Naive thymus-derived CD4-positive, alpha-beta T cell (primary cell): Measurements from ENCODE around the gene ANKRD33. TPM values are rescaled to one million over a fixed set of nuclear protein-coding genes. Genes with fewer than 3 reads are reported as not detected.

Source experiments
- ATAC-seq: fragments of 150-1000 bp; cut with Tn5 transposase; 2 replicates; pipeline ENCODE4 v1.10.0; 2021; ENCODE audit warnings: mild to moderate bottlenecking, moderate library complexity
- CTCF ChIA-PET: fragments of 350-600 bp; sonication (Branson Sonifier 250); formaldehyde crosslinking; loops from one replicate; lab custom pipeline; 2021; ENCODE audit warnings: antibody characterized with exemption; lab: Charles Lee
- POLR2A ChIA-PET: fragments of 350-600 bp; sonication (Branson Sonifier 250); formaldehyde crosslinking; loops from one replicate; lab custom pipeline; 2021; ENCODE audit warnings: antibody characterized with exemption, inconsistent platforms; lab: Charles Lee
- DNase-seq, 9 donors: peaks; one replicate each; pipeline versions ENCODE4 v3.0.0 to v3.0.0-alpha.2; 2020 to 2022; ENCODE audit warnings: mixed read lengths in 1 of 9
- H3K27ac ChIP-seq: one replicate; pipeline ENCODE4 v1.7.0; 2013; ENCODE audit warnings: mild to moderate bottlenecking, low read depth, low read length, moderate library complexity
- H3K27me3 ChIP-seq, 2 donors: one replicate each; pipeline ENCODE4 v1.7.0; 2013; ENCODE audit warnings: low read length in 2 of 2, mild to moderate bottlenecking in 2 of 2, moderate library complexity in 2 of 2; ENCODE audit not compliant: control insufficient read depth in 2 of 2, insufficient read depth in 2 of 2
- H3K36me3 ChIP-seq, 3 experiments: 1 replicate in 2 of 3; 2 replicates in 1 of 3; pipeline ENCODE4 v1.7.0; 2013; ENCODE audit warnings: low read length in 3 of 3, mild to moderate bottlenecking in 3 of 3, moderate library complexity in 1 of 3; ENCODE audit not compliant: insufficient read depth in 3 of 3, control insufficient read depth in 2 of 3
- H3K4me1 ChIP-seq, 2 donors: one replicate each; pipeline ENCODE4 v1.7.0; 2013; ENCODE audit warnings: low read length in 2 of 2, mild to moderate bottlenecking in 2 of 2, moderate library complexity in 1 of 2; ENCODE audit not compliant: control insufficient read depth in 2 of 2, insufficient read depth in 2 of 2
- H3K4me3 ChIP-seq: 2 replicates; pipeline ENCODE4 v1.7.0; 2013; ENCODE audit warnings: mild to moderate bottlenecking, low read length
- H3K9me3 ChIP-seq, 3 experiments: 1 replicate in 2 of 3; 2 replicates in 1 of 3; pipeline ENCODE4 v1.7.0; 2013; ENCODE audit warnings: low read length in 3 of 3; ENCODE audit not compliant: control insufficient read depth in 2 of 3
- H3K27ac Mint-ChIP-seq, 9 donors: one replicate each; pipeline ENCODE4 v1.8.0; 2020 to 2022; ENCODE audit warnings: mixed read lengths in 9 of 9, mild to moderate bottlenecking in 8 of 9, moderate library complexity in 5 of 9, inconsistent platforms in 2 of 9
- H3K27me3 Mint-ChIP-seq, 5 donors: one replicate each; pipeline ENCODE4 v1.8.0; 2021 to 2022; ENCODE audit warnings: mixed read lengths in 5 of 5, mild to moderate bottlenecking in 1 of 5
- H3K36me3 Mint-ChIP-seq, 5 donors: one replicate each; pipeline ENCODE4 v1.8.0; 2020 to 2022; ENCODE audit warnings: mixed read lengths in 5 of 5, mild to moderate bottlenecking in 3 of 5, inconsistent platforms in 1 of 5
- H3K4me1 Mint-ChIP-seq, 7 donors: one replicate each; pipeline ENCODE4 v1.8.0; 2020 to 2022; ENCODE audit warnings: mixed read lengths in 7 of 7, mild to moderate bottlenecking in 3 of 7, inconsistent platforms in 1 of 7
- H3K4me3 Mint-ChIP-seq, 10 donors: one replicate each; pipeline ENCODE4 v1.8.0; 2020 to 2022; ENCODE audit warnings: mild to moderate bottlenecking in 10 of 10, mixed read lengths in 10 of 10, moderate library complexity in 6 of 10, inconsistent platforms in 2 of 10
- H3K9me3 Mint-ChIP-seq, 11 donors: one replicate each; pipeline ENCODE4 v1.8.0; 2020 to 2022; ENCODE audit warnings: mixed read lengths in 11 of 11, mild to moderate bottlenecking in 4 of 11, inconsistent platforms in 1 of 11, moderate library complexity in 1 of 11
- intact Hi-C, 2 donors: fragments of 100-400 bp; cut with micrococcal nuclease; formaldehyde crosslinking; loops; one replicate each; pipeline ENCODE4 v1.15.1; 2023
- polyA plus RNA-seq, 2 donors: library from polyadenylated mRNA; unstranded; fragments of 300-500 nt; fragmentation: Illumina TruSeq; gene quantifications; one replicate each; pipeline ENCODE4 v1.2.3, GENCODE V29; 2021
- total RNA-seq, 6 experiments: library from RNA in 5 of 6; stranded (reverse) in 5 of 6; gene quantifications; 1 replicate in 5 of 6; 2 replicates in 1 of 6; pipeline ENCODE4 v1.2.3 and lab custom pipeline; 2021 to 2026

ANKRD33 gene
- total and polyA plus RNA-seq, 7 experiments from 2014 or later: not detected

DNA sequence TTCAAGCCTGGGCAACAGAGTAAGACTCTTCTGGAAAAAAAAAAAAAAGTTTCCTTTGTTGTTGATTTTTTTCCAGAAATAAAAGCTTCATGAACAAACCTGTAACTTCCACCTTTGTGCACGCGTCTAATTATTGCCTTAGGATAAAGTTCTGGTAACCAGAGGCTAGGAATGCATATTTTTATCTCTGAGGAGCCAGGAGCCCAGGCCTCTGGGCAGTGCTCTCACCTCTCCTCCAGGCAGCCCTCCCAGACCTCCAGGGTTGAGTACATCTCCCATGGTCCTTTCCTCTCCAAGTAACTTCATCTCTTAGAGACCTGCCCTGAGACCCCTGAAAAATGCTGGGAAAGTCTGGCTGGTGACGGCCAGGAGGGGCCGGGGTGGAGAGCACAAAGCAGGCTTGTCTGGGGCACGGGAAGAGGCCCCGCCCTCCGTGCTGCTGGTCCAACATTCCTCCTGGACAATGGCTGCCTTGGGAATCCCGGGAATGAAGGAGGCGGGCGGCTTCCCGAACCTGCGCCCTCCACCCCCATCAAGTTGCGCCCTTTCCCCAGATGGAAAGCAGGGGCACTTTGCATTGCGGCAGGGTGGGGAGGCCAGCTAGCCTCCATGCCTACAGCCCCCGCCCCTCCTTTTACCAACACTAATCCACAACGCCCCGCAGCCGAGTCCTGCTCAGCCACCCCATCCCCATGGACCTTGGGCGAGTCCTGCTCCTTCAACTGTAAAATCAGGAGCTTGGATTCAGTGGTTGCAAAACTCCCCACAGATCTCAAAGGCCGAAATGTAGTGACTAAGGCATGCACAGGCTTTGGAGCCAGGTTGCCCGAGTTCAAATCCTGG lies 32.1 kb upstream of the ANKRD33 start:
- Histone ChIP-seq H3K27ac (no peak overlapping the region), H3K4me3 (no peak overlapping the region), H3K36me3 (no peaks in the 10 kb centered on the region), H3K9me3 (no peaks in the 10 kb centered on the region), H3K4me1 (no peaks in the 10 kb centered on the region), H3K27me3 (no peaks in the 10 kb centered on the region)
- intact Hi-C loops: no loop called here
- Mint-ChIP-seq H3K27ac (peak overlapping the region in 1 of 9 donors; percentile 74), H3K4me1 (peaks cover 1 to 19% (median 15%) of the 10 kb centered on the region in 7 donors), H3K4me3 (no peak overlapping the region), H3K9me3 (peaks cover 0 to 2% (median 0%) of the 10 kb centered on the region in 11 donors), H3K36me3 (no peaks in the 10 kb centered on the region), H3K27me3 (peaks cover 6 to 26% (median 15%) of the 10 kb centered on the region in 5 donors)
- POLR2A ChIA-PET: no interaction called here
- CTCF ChIA-PET: no interaction called here
- ATAC-seq (no peak), DNase-seq (no peak)

DNA sequence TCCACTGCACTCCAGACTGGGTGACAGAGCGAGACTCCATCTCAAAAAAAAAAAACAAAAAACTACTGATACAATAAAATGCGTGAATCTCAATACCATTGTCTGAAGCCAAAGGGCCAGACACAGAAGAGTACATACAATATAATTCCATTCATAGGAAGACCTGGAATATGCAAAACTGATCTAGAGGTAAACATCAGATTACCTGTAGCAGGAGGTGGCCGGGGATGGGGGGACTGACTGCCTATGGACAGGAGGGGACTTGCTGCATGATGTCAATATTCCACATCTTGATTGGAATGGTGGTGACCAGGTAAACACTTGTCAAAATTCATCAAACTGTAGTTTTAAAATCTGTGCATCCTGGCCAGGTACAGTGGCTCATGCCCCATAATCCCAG lies 26.9 kb upstream of the ANKRD33 start:
- no peaks in the 10 kb centered on the region for H3K9me3 ChIP-seq
- no peaks in the 10 kb centered on the region for H3K36me3 ChIP-seq
- H3K36me3 Mint-ChIP-seq: no peaks in the 10 kb centered on the region
- DNase-seq: no peak
- H3K9me3 Mint-ChIP-seq: peaks cover 0 to 2% (median 0%) of the 10 kb centered on the region in 11 donors
- intact Hi-C loops: no loop called here
- H3K27ac Mint-ChIP-seq: no peak overlapping the region
- no peak overlapping the region for H3K27ac ChIP-seq
- H3K4me3 Mint-ChIP-seq: no peak overlapping the region
- peaks cover 0 to 14% (median 5%) of the 10 kb centered on the region in 7 donors for H3K4me1 Mint-ChIP-seq
- H3K27me3 Mint-ChIP-seq: peaks cover 38 to 46% (median 42%) of the 10 kb centered on the region in 5 donors
- ChIA-PET CTCF (no interaction called here), POLR2A (no interaction called here)
- no peaks in the 10 kb centered on the region for H3K4me1 ChIP-seq
- H3K4me3 ChIP-seq: no peak overlapping the region
- peaks cover 4 to 20% of the 10 kb centered on the region in 2 donors for H3K27me3 ChIP-seq
- no peak for ATAC-seq

DNA sequence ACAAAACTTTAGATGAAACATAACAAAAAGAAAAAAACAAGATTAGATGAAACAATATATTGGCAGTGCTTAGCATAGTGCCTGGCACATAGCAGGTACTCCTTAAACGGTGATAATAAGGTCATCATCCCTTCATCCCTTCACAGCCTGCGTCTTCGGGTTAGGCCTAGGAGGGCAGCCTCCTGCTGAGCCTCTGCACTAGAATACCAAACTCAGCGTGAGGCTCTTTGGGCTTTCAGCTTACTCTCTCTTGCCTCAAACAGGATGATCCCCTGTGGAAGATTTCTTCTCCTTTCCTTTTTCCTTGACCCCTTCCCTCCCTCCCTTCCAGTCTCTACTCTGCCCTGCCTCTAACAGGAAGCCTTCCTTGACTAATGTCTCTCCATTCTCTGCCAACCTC lies 25.0 kb upstream of the ANKRD33 start:
- Mint-ChIP-seq H3K9me3 (peaks cover 0 to 2% (median 0%) of the 10 kb centered on the region in 11 donors), H3K27ac (no peak overlapping the region), H3K4me3 (peak overlapping the region in 7 of 10 donors; percentile 17 to 74 (median 58)), H3K36me3 (no peaks in the 10 kb centered on the region), H3K4me1 (peaks cover 0 to 14% (median 6%) of the 10 kb centered on the region in 7 donors), H3K27me3 (peaks cover 37 to 53% (median 50%) of the 10 kb centered on the region in 5 donors)
- ATAC-seq: no peak
- intact Hi-C loops: no loop called here
- ChIA-PET CTCF (no interaction called here), POLR2A (interaction anchor here (1.1 kb wide), 1 partner anchor 8 kb away, joined by 4 read pairs; no protein-coding TSS in a partner anchor)
- H3K4me1 ChIP-seq: no peaks in the 10 kb centered on the region
- H3K36me3 ChIP-seq: no peaks in the 10 kb centered on the region
- no peak overlapping the region for H3K4me3 ChIP-seq
- peaks cover 4 to 21% of the 10 kb centered on the region in 2 donors for H3K27me3 ChIP-seq
- DNase-seq: no peak
- no peaks in the 10 kb centered on the region for H3K9me3 ChIP-seq
- no peak overlapping the region for H3K27ac ChIP-seq

DNA sequence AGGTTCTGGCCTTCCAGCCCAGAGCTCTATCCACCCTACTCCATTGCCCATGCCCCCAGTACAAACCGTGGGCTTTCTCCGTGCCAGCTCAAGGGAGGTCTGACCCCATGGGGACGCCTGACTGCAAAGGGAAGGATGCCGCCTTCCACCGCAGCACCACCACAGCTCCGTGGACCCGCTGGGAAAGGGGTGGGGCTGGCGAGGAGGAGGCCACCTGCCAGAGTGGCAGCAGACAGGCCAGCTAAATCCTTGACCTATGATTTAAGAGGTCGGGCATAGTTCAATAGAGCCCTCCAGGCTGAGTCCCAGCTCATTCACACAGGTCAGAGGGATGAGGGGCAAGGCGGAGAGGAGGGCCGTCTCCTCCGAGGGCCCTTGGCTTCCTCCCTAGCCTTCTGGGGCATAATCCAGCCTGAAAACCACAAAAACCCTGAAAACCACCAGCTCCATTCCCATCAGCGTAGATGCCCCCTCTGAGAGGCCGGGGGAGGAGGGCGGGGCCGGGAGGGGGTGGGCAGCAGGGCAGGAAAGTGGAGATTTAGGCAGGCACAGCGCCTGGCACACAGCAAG lies 24.5 kb upstream of the ANKRD33 start:
- H3K27ac ChIP-seq: no peak overlapping the region
- H3K27me3 ChIP-seq: peaks cover 4 to 25% of the 10 kb centered on the region in 2 donors
- DNase-seq (no peak), ATAC-seq (peak; percentile 21)
- H3K9me3 Mint-ChIP-seq: peaks cover 0 to 2% (median 0%) of the 10 kb centered on the region in 11 donors
- H3K27ac Mint-ChIP-seq: peak overlapping the region in 1 of 9 donors; percentile 25
- H3K9me3 ChIP-seq: no peaks in the 10 kb centered on the region
- H3K4me3 ChIP-seq: no peak overlapping the region
- H3K4me1 ChIP-seq: no peaks in the 10 kb centered on the region
- POLR2A ChIA-PET: interaction anchor here (1.1 kb wide), 1 partner anchor 9 kb away, joined by 4 read pairs; no protein-coding TSS in a partner anchor
- H3K4me1 Mint-ChIP-seq: peaks cover 0 to 19% (median 9%) of the 10 kb centered on the region in 7 donors
- H3K4me3 Mint-ChIP-seq: peak overlapping the region in 8 of 10 donors; percentile 38 to 74 (median 57)
- H3K36me3 Mint-ChIP-seq: no peaks in the 10 kb centered on the region
- intact Hi-C loops: no loop called here
- CTCF ChIA-PET: no interaction called here
- no peaks in the 10 kb centered on the region for H3K36me3 ChIP-seq
- H3K27me3 Mint-ChIP-seq: peaks cover 42 to 58% (median 55%) of the 10 kb centered on the region in 5 donors

DNA sequence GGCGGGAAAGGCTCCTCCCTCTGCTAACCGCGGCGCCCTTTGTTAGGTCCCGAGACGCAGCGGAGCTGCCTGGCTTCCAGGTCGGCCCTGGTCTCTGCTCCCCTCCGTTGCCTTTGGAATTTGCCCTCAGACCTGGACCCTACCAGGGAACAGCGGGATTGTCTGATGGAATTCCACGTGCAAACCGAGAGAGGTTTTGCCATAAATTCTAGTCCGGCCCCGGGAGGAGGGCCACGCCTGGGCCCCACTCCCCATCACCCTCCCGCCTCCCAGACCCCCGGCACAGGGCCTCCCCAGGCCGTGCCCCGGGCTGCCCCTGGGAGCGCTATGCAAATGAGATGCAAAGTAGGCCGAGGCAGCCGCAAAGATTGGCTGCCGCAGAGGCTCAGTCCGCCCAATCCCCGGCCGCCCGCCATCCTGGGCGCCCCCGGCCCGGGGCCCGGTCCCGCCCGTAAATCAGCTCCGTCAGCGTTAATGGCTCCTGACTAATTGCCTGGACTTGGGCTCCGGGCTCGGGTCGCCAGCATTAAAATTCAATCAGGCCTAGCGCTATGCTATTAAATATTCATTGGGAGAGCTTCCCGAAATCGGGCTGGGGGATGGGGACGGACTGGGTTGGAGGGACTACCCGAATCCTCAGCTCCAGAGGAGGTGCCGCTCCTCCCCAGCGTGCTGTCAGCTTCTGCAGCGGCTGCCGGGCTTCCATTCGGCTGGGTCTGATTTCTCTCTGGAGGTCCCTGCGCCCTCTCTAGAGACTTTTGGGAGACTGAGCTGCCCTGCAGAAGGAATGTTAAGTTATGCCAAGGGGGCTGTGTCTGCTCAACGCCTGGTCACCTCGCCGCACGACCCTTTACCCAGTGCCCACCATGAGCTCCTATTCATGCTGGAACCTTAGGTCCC lies 23.7 kb upstream of the ANKRD33 start:
- no peaks in the 10 kb centered on the region for H3K9me3 Mint-ChIP-seq
- ChIA-PET CTCF (no interaction called here), POLR2A (interaction anchor here (0.5 to 1.1 kb wide), 2 partner anchors 10 to 540 kb away, joined by 3 to 4 read pairs; no protein-coding TSS in a partner anchor)
- no peak overlapping the region for H3K27ac Mint-ChIP-seq
- Histone ChIP-seq H3K4me3 (peak overlapping the region; percentile 39), H3K4me1 (no peaks in the 10 kb centered on the region), H3K36me3 (no peaks in the 10 kb centered on the region), H3K27me3 (peaks cover 4 to 32% of the 10 kb centered on the region in 2 donors), H3K27ac (no peak overlapping the region), H3K9me3 (no peaks in the 10 kb centered on the region)
- H3K4me1 Mint-ChIP-seq: peaks cover 2 to 20% (median 12%) of the 10 kb centered on the region in 7 donors
- intact Hi-C loops: no loop called here
- DNase-seq: peak in 2 of 9 donors; percentile 13 to 25
- no peaks in the 10 kb centered on the region for H3K36me3 Mint-ChIP-seq
- peaks cover 44 to 63% (median 60%) of the 10 kb centered on the region in 5 donors for H3K27me3 Mint-ChIP-seq
- ATAC-seq: peak; percentile 78
- H3K4me3 Mint-ChIP-seq: peak overlapping the region in 9 of 10 donors; percentile 41 to 75 (median 56)
